SK-N-MC (cell line): ENCODE data around the gene CARD6.

ENCODE experiments used
- DNase-seq: peaks from one replicate; pipeline ENCODE4 v3.0.0-alpha.2; 2011; ENCODE audit warnings: low read depth, low spot score
- H3K27ac ChIP-seq: fragments of 200-600 bp; sonication (generic); 2 replicates; pipeline ENCODE4 v1.5.1; 2016; ENCODE audit warnings: mixed run types
- H3K36me3 ChIP-seq: fragments of 200-600 bp; sonication (generic); 2 replicates; pipeline ENCODE4 v1.6.1; 2017; ENCODE audit warnings: antibody characterized with exemption, low read length, mixed read lengths; ENCODE audit not compliant: insufficient read depth
- H3K4me3 ChIP-seq: fragments of 200-600 bp; sonication (generic); 2 replicates; pipeline ENCODE4 v1.5.1; 2016
- H3K9ac ChIP-seq: fragments of 200-600 bp; sonication (generic); 2 replicates; pipeline ENCODE4 v1.8.0; 2017; ENCODE audit warnings: mixed run types, mixed read lengths; ENCODE audit not compliant: insufficient read length
- H3K9me3 ChIP-seq: fragments of 200-600 bp; sonication (generic); 2 replicates; pipeline ENCODE4 v1.6.1; 2017; ENCODE audit warnings: low read depth, mild to moderate bottlenecking, antibody characterized with exemption, low read length, moderate library complexity, mixed read lengths
- EZH2 ChIP-seq: fragments of 200-600 bp; sonication (generic); IDR thresholded peaks from one replicate; pipeline ENCODE4 v1.6.1; 2017; ENCODE audit warnings: antibody characterized with exemption
- FOXP2 ChIP-seq: optimal IDR thresholded peaks from 2 replicates; pipeline ENCODE3; 2011; ENCODE audit warnings: mild to moderate bottlenecking, moderate library complexity; ENCODE audit not compliant: insufficient read depth; ENCODE audit errors: extremely low read length, control extremely low read depth
- POLR2AphosphoS5 ChIP-seq: IDR thresholded peaks from 2 replicates; pipeline ENCODE4 v1.6.1; 2012; ENCODE audit warnings: mild to moderate bottlenecking, low read depth, low read length, borderline replicate concordance

The CARD6 gene

DNA sequence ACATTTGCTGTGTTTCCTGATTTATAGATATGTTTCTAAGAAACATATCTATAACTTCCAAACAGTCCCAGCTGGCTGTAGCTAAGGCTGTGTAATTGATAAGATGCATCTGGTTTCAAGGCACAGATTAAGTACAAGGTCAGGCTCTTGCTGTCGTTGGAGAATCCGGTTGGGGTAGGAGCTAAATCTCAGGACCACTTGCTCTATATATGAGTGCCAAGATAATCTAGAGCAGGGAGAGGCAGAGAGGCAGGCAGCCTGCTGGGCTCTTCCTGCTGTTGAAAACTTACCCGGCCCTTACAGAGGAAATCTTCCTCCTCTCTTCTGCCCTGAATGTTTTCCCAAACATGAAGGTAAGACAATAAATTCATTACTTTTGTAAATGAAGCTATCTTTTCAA is 68.1 kb downstream of the CARD6 start, which contains the start of gene C7:
Gene C7 (plus strand): TSS at position 234 of the 400 bp plus-strand sequence. CDS start 114 bp downstream, at position 348.
- no peaks in the 10 kb centered on the region; the same call in 1 of the 2 replicates for H3K36me3 ChIP-seq
- TF ChIP-seq EZH2 (no peak), POLR2AphosphoS5 (no peak), FOXP2 (no peak)
- peak within 1 kb of the TSS; percentile 65 for H3K9ac ChIP-seq
- no peak for DNase-seq
- peak within 1 kb of the TSS; percentile 82 for H3K27ac ChIP-seq
- H3K4me3 ChIP-seq, result peak within 1 kb of the TSS; percentile 72
- no peaks in the 10 kb centered on the region for H3K9me3 ChIP-seq

DNA sequence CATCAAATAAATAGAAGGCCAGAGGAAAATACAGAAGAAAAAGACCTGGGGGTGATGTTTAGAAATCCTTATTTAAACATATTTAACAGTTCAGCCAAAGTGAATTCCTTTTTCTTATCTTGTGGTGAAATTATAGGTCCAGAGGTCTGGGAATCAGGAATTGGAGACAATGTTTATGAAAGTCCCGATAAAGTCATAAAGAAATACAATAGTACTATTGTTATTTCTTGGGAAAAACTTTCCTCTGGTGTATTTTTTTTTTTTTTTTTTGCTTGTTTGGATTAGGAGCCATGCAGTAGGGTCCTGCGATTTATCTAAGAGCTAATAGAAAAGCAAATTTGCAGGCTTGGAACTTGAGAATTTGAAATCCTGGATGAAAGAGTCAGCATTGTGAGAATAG is 68.6 kb downstream of the CARD6 start:
- DNase-seq, result no peak

More for the DNA sequence above, 68.6 kb downstream of the CARD6 start:
- H3K36me3 ChIP-seq, result no peaks in the 10 kb centered on the region; the same call in 1 of the 2 replicates
- peak overlapping the region; percentile 72 for H3K4me3 ChIP-seq
- H3K9ac ChIP-seq, result peak overlapping the region; percentile 65
- TF ChIP-seq POLR2AphosphoS5, result no peak
- TF ChIP-seq EZH2, result no peak
- no peak for TF ChIP-seq FOXP2
- H3K27ac ChIP-seq, result peak overlapping the region; percentile 82
- H3K9me3 ChIP-seq, result no peaks in the 10 kb centered on the region
